Hepatocyte (in vitro differentiated cells): Measurements from ENCODE around the gene CWF19L2. TPM values are rescaled to one million over a fixed set of nuclear protein-coding genes. Genes with fewer than 3 reads are reported as not detected.

Source experiments
- DNase-seq: peaks from one replicate; pipeline ENCODE4 v3.0.0-alpha.2; 2016; ENCODE audit warnings: low spot score
- H2AFZ ChIP-seq: fragments of 200-600 bp; sonication (generic); 2 replicates; pipeline ENCODE4 v1.6.0; 2016; ENCODE audit warnings: antibody characterized with exemption, mild to moderate bottlenecking
- H3K27ac ChIP-seq: fragments of 200-600 bp; sonication (generic); 2 replicates; pipeline ENCODE4 v1.5.1; 2016; ENCODE audit warnings: mild to moderate bottlenecking
- H3K27me3 ChIP-seq: fragments of 200-600 bp; sonication (generic); 2 replicates; pipeline ENCODE4 v1.6.1; 2016
- H3K36me3 ChIP-seq: fragments of 200-600 bp; sonication (generic); replicated peaks from 2 replicates; pipeline ENCODE4 v1.5.1; 2016; ENCODE audit warnings: low read depth; ENCODE audit not compliant: insufficient read depth
- H3K4me1 ChIP-seq: fragments of 200-600 bp; sonication (generic); 2 replicates; pipeline ENCODE4 v1.5.1; 2016; ENCODE audit warnings: mild to moderate bottlenecking, moderate library complexity; ENCODE audit not compliant: insufficient read depth
- H3K4me2 ChIP-seq: fragments of 200-600 bp; sonication (generic); 2 replicates; pipeline ENCODE4 v1.6.0; 2016
- H3K4me3 ChIP-seq: fragments of 200-600 bp; sonication (generic); 2 replicates; pipeline ENCODE4 v1.5.1; 2016; ENCODE audit warnings: mild to moderate bottlenecking
- H3K79me2 ChIP-seq: fragments of 200-600 bp; sonication (generic); 2 replicates; pipeline ENCODE4 v1.6.0; 2017; ENCODE audit warnings: mild to moderate bottlenecking
- H3K9me2 ChIP-seq: fragments of 200-600 bp; sonication (generic); replicated peaks from 2 replicates; pipeline ENCODE4 v1.6.0; 2017; ENCODE audit warnings: mild to moderate bottlenecking; ENCODE audit not compliant: insufficient read depth
- H3K9me3 ChIP-seq: fragments of 200-600 bp; sonication (generic); 2 replicates; pipeline ENCODE4 v1.5.1; 2016; ENCODE audit warnings: low read depth, mild to moderate bottlenecking
- H4K20me1 ChIP-seq: fragments of 200-600 bp; sonication (generic); 2 replicates; pipeline ENCODE4 v1.6.0; 2016; ENCODE audit warnings: mild to moderate bottlenecking; ENCODE audit not compliant: insufficient read depth, poor library complexity, severe bottlenecking
- CTCF ChIP-seq: fragments of 200-600 bp; sonication (generic); IDR thresholded peaks from 2 replicates; pipeline ENCODE4 v1.5.1; 2016; ENCODE audit warnings: antibody characterized with exemption, mild to moderate bottlenecking; ENCODE audit not compliant: poor library complexity
- EZH2 ChIP-seq: fragments of 200-600 bp; sonication (generic); IDR thresholded peaks from 2 replicates; pipeline ENCODE4 v1.6.1; 2016; ENCODE audit warnings: antibody characterized with exemption, mild to moderate bottlenecking, borderline replicate concordance
- EZH2phosphoT487 ChIP-seq: fragments of 200-600 bp; sonication (generic); IDR thresholded peaks from one replicate; pipeline ENCODE4 v1.6.1; 2018; ENCODE audit warnings: antibody characterized with exemption, mild to moderate bottlenecking, low read depth, moderate library complexity; ENCODE audit not compliant: unreplicated experiment, severe bottlenecking
- WGBS: methylation state at CpG from one replicate; pipeline ENCODE4 v1.1.6; 2016; ENCODE audit warnings: low lambda C conversion rate; ENCODE audit errors: missing lambda C conversion rate; 5-methylcytosine and 5-hydroxymethylcytosine counted together
- polyA plus RNA-seq: library from polyadenylated mRNA; unstranded; fragments of >200 nt; fragmentation: Nextera tagmentation; extraction: Ambion mirVana; gene quantifications from 2 replicates; pipeline ENCODE4 v1.2.1, GENCODE V29; 2016
- total RNA-seq: library from RNA; depleted of rRNA; stranded (reverse); fragments of >200 nt; gene quantifications from 2 replicates; pipeline ENCODE4 v1.2.3, GENCODE V29; 2014

The CWF19L2 gene
- total and polyA plus RNA-seq, 2 experiments from 2014 or later, result 4.3 to 14.0 TPM

- DNase-seq, result peak; percentile 13
- H3K4me3 ChIP-seq, result no peak overlapping the region
Measured at GRCh38 chr11:107385361-107385981, 72.2 kb downstream of the CWF19L2 start.

GRCh38 chr11:107384144-107384852 lies 73.3 kb downstream of the CWF19L2 start:
- H3K9me2 ChIP-seq, result no peaks in the 10 kb centered on the region
- no peak for TF ChIP-seq CTCF
- no peak for TF ChIP-seq EZH2
- TF ChIP-seq EZH2phosphoT487, result no peak
- H3K4me2 ChIP-seq, result no peak overlapping the region
- H3K27me3 ChIP-seq, result no peaks in the 10 kb centered on the region
- no peaks in the 10 kb centered on the region for H3K79me2 ChIP-seq
- no peak overlapping the region for H3K27ac ChIP-seq
- no peaks in the 10 kb centered on the region for H3K36me3 ChIP-seq
- H3K4me1 ChIP-seq, result no peaks in the 10 kb centered on the region
- H2AFZ ChIP-seq, result no peak overlapping the region
- H3K4me3 ChIP-seq, result no peak overlapping the region
- 85% methylated on average over 1 of the region's 1 CpG for WGBS
- H4K20me1 ChIP-seq, result no peaks in the 10 kb centered on the region
- no peaks in the 10 kb centered on the region for H3K9me3 ChIP-seq
- DNase-seq, result no peak

More at GRCh38 chr11:107385361-107385981, 72.2 kb downstream of the CWF19L2 start:
- Histone ChIP-seq H3K4me1 (no peaks in the 10 kb centered on the region), H3K27me3 (no peaks in the 10 kb centered on the region), H3K27ac (no peak overlapping the region), H3K36me3 (no peaks in the 10 kb centered on the region), H2AFZ (no peak overlapping the region), H3K79me2 (no peaks in the 10 kb centered on the region), H3K9me2 (no peaks in the 10 kb centered on the region), H3K4me2 (no peak overlapping the region), H3K9me3 (no peaks in the 10 kb centered on the region), H4K20me1 (no peaks in the 10 kb centered on the region)
- WGBS, result 96% methylated on average over 3 of the region's 3 CpGs
- TF ChIP-seq EZH2phosphoT487 (no peak), EZH2 (no peak), CTCF (no peak)

- no peak overlapping the region for H3K4me3 ChIP-seq
- no peaks in the 10 kb centered on the region for H3K4me1 ChIP-seq
- DNase-seq, result no peak
- H3K9me2 ChIP-seq, result no peaks in the 10 kb centered on the region
- WGBS, result 100% methylated on average over 2 of the region's 7 CpGs
- no peaks in the 10 kb centered on the region for H3K36me3 ChIP-seq
- no peak overlapping the region for H3K4me2 ChIP-seq
- no peak overlapping the region for H2AFZ ChIP-seq
- no peaks in the 10 kb centered on the region for H3K27me3 ChIP-seq
- H3K9me3 ChIP-seq, result no peaks in the 10 kb centered on the region
- no peaks in the 10 kb centered on the region for H4K20me1 ChIP-seq
- TF ChIP-seq EZH2phosphoT487, result no peak
- no peak overlapping the region for H3K27ac ChIP-seq
- H3K79me2 ChIP-seq, result no peaks in the 10 kb centered on the region
Measured at GRCh38 chr11:107372439-107372838, 85.2 kb downstream of the CWF19L2 start.

- DNase-seq, result no peak
- TF ChIP-seq CTCF, result no peak
- TF ChIP-seq EZH2, result no peak
- no peak for TF ChIP-seq EZH2phosphoT487
- H3K79me2 ChIP-seq, result no peaks in the 10 kb centered on the region
- H3K9me3 ChIP-seq, result no peaks in the 10 kb centered on the region
- no peak overlapping the region for H3K4me2 ChIP-seq
- no peak overlapping the region for H3K4me3 ChIP-seq
- H3K27me3 ChIP-seq, result no peaks in the 10 kb centered on the region
- WGBS, result no CpG with 5 or more reads among the region's 1 CpG
- no peaks in the 10 kb centered on the region for H3K36me3 ChIP-seq
- no peaks in the 10 kb centered on the region for H4K20me1 ChIP-seq
- no peak overlapping the region for H2AFZ ChIP-seq
- H3K9me2 ChIP-seq, result no peaks in the 10 kb centered on the region
- H3K27ac ChIP-seq, result no peak overlapping the region
- no peaks in the 10 kb centered on the region for H3K4me1 ChIP-seq
Measured at GRCh38 chr11:107370390-107370789, 87.2 kb downstream of the CWF19L2 start.
